HG03558 (cell line): ENCODE data around the gene ZFP36.

ENCODE experiments used
- ATAC-seq: cut with Tn5 transposase; IDR thresholded peaks from one replicate; pipeline ENCODE4 v1.9.1; 2021; ENCODE audit warnings: moderate number of reproducible peaks; ENCODE audit not compliant: unreplicated experiment; ENCODE audit errors: extremely low read depth

Gene ZFP36

DNA sequence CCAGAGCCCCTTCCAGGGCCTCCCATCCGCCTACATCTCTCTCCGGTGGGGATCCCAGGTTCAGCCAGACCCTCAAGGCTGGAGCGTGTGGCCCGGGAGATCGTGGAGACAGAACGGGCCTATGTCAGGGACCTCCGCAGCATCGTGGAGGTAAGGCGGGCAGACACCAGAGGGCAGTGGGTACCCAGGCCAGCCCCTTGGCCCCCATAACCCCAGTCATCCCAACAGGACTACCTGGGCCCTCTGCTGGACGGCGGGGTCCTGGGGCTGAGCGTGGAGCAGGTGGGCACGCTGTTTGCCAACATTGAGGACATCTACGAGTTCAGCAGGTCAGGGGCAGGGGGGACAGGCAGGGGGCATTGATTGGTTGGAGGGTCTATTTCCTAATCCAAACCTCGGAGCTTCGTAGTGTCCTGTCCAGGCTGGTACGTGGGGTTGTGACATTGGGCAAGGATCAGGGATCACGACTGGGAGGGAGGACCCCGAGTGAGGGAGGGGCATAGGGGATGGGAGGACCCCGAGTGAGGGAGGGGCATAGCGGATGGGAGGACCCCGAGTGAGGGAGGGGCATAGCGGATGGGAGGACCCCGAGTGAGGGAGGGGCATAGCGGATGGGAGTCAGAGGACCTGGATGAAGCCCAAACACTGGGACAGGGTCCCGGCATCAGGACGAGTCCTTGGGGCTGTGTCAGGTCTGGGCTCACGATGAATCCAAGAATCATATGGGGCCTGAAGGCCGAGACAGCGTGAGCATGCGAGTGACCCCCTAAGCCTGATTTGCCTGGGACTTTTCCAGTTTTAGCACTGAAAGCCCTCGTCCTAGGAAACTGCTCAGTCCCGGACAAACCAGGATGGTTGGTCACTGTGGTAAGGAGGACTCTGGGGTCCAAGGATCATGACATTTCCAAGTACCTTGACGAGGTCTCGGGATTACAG lies 8.7 kb downstream of the ZFP36 start:
- ATAC-seq = no peak

DNA sequence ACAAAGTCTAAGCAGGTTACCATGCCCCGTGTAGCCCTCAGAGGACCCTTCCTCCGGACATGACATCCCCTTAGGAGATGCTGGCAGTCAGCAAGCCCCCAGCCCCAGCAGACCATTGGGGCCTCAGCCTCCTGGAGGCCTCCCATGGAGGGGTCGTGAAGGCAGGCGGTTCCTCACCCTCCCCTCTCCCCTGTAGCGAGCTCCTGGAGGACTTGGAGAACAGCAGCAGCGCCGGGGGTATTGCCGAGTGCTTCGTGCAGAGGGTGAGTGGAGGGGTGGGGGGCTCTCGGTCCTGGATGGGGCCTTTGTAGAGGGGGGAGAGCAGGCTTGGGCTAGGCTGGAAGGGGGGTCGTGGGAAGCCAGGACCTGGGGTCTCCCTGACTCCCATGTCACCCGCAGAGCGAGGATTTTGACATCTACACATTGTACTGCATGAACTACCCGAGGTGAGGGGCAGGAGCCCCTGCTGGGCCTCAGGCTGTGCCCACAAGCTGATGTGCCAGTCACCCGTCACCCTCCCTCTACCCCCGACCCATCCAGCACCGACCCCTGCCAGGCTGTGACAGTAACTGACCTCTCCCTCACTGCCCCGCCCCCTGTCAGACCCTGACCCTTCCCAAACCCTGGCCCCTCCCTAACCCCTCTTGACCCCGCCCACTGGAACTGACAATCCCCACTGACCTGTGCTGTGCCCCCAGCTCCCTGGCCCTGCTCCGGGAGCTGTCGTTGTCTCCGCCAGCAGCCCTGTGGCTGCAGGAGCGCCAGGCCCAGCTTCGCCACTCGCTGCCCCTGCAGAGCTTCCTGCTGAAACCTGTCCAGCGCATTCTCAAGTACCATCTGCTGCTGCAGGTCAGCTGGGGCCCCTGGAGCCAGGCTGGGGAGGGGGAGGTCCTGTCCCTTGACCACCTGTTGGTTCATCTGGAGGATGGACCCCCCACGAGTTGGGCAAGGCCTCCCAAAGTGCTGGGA lies 9.8 kb downstream of the ZFP36 start:
- no peak for ATAC-seq

DNA sequence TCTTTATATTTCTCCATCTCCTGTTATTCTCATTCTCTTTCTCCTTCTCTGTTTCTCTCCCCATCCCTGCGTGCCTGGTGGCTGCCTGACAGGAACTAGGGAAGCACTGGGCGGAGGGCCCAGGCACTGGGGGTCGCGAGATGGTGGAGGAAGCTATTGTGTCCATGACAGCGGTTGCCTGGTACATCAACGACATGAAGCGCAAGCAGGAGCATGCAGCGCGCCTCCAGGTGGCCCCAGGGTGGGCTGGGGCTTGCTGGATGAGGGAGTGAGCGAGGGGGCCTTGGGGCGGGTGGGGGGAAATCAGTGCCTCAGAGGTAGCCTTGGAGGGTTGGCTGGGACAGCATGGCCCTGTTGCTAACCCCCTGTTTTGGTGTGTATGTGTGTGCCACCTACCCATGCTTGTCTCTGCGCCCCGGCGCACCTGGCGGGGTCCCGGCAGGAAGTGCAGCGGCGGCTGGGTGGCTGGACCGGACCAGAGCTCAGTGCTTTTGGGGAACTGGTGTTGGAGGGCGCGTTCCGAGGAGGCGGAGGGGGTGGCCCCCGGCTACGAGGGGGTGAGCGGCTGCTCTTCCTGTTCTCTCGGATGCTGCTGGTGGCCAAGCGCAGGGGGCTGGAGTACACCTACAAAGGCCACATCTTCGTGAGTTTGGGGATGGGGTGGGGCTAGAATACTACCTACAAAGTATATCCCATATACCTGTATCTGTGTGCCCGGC lies 11.0 kb downstream of the ZFP36 start:
- no peak for ATAC-seq

DNA sequence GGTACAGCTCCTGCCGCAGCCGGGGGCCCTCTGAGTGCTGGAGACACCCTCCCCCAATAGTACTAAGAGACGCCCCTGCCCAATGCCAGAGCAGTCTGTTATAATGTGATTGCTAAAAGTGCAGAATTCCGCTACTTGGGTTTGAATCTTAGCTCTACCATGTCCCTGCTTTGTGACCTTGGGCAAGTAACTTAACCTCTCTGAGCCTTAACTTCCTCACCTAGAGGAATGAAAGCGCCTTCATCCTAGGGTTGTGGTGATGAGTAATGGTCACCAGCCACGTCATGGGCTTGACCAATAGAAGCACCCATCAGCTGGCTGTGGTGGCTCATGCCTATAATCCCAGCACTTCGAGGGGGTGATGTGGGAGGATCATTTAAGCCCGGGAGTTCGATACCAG lies 12.4 kb downstream of the ZFP36 start:
- ATAC-seq = no peak

DNA sequence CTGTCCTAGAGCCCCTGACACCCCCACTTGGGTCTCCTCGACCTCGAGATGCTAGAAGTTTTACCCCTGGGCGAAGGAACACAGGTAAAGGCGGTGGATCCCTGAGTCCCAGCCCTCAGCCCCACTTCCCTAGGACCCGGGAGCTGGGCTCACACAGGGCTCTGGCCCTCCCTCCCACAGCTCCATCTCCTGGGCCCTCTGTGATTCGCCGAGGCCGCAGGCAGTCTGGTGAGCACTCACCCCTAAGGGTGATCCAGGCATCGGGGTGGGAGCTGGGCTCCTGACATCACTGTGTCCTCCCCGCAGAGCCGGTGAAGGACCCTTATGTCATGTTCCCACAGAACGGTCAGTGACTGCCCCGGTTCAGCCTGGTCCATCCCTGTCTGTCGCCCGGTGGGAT lies 14.1 kb downstream of the ZFP36 start:
- no peak for ATAC-seq

DNA sequence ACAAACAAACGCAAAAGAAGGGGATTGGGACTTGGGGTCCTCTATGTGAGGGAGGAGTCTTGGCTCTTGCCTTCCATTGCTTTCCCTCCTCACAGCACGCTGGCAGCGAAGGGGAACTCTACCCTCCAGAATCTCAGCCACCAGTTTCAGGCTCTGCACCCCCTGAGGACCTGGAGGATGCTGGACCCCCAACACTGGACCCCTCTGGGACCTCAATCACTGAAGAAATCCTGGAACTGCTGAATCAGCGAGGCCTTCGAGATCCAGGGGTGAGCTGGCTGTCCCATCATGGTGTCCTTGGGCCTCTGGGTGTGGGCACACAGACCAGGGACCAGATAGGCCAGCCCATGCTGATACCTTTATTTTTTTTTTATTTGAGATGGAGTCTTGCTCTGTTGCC lies 15.4 kb downstream of the ZFP36 start:
- no peak for ATAC-seq

DNA sequence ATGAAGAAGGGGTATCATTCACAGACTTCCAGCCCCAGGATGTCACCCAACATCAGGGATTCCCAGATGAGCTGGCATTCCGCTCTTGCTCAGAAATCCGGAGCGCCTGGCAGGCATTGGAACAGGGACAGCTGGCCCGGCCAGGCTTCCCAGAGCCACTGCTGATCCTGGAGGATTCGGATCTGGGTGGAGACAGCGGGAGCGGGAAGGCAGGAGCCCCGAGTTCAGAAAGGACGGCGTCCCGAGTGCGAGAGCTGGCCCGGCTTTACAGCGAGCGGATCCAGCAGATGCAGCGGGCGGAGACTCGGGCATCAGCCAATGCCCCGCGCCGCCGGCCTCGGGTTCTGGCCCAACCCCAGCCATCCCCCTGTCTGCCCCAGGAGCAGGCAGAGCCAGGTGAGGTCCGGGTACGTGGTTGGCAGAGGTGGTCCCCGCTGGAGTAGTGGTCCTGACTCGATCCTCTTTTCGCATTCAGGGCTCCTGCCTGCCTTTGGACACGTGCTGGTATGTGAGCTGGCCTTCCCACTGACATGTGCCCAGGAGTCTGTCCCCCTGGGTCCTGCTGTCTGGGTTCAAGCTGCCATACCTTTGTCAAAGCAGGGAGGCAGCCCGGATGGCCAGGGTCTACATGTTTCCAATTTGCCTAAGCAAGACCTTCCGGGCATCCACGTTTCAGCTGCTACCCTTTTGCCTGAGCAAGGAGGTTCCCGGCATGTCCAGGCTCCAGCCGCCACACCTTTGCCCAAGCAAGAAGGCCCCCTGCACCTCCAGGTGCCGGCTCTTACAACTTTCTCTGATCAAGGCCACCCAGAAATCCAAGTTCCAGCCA lies 16.8 kb downstream of the ZFP36 start:
- ATAC-seq = no peak

DNA sequence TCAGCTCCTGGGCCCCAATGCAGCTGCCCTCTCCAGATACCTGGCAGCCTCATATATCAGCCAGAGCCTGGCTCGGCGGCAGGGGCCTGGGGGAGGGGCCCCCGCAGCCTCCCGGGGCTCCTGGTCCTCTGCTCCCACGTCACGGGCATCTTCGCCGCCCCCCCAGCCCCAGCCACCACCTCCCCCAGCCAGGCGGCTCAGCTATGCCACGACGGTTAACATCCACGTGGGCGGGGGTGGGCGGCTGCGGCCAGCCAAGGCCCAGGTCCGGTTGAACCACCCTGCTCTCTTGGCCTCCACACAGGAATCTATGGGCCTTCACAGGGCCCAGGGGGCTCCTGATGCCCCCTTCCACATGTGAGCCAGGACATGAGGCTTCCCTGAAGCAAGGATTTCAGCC lies 18.3 kb downstream of the ZFP36 start:
- ATAC-seq = no peak

DNA sequence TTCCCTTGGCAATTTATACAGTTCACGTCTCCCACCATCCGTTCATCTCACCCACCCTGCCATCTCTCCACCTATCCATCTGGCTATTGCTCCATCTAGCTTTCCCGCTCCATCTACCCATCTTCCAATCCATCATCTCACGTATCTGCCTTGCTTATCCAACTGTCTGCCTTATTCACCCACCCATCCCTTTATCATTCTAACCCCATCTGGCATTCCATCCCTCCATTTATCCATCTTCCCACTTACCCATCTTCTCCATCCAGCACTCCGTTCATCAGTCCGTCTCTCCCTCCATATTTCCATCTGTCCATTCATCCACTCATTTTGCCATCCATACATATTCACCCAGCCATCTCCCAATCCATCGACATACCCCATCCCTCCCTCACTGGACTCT lies 19.1 kb downstream of the ZFP36 start:
- ATAC-seq = no peak

DNA sequence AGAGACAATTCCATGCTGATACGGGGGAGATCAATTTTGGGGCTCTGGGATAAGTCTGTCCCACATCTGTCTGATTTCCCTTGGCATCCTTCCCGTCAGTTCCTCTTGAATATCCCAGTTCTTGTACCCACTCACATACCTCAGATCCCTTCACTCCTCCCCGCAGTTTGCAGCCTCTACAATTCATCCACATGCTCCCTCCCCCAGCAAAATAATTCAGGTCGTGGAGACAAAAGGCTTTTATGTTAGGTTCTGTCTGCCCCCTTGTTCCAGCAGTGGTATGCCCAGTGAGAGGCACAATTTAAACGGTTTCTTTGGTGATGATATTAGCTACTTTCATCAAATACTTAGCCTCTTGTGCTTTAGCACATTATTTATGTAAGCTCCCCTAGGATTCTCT lies 19.5 kb downstream of the ZFP36 start:
- ATAC-seq = no peak

DNA sequence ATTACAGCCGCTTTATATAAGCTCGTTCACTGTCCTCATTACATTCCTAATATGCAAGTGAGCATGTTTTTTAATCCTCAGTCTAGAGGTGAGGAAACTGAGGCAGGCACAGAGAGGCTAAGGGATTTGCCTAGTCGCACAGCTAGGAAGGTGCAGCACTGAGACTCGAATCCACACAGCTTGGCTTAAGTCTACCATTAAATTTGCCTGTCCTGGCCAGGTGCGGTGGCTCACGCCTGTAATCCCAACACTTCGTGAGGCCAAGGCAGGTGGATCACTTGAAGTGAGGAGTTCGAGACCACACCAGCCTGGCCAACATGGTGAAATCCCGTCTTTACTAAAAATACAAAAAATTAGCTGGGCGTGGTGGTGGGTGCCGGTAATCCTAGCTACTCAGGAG lies 21.1 kb downstream of the ZFP36 start:
- ATAC-seq = no peak

DNA sequence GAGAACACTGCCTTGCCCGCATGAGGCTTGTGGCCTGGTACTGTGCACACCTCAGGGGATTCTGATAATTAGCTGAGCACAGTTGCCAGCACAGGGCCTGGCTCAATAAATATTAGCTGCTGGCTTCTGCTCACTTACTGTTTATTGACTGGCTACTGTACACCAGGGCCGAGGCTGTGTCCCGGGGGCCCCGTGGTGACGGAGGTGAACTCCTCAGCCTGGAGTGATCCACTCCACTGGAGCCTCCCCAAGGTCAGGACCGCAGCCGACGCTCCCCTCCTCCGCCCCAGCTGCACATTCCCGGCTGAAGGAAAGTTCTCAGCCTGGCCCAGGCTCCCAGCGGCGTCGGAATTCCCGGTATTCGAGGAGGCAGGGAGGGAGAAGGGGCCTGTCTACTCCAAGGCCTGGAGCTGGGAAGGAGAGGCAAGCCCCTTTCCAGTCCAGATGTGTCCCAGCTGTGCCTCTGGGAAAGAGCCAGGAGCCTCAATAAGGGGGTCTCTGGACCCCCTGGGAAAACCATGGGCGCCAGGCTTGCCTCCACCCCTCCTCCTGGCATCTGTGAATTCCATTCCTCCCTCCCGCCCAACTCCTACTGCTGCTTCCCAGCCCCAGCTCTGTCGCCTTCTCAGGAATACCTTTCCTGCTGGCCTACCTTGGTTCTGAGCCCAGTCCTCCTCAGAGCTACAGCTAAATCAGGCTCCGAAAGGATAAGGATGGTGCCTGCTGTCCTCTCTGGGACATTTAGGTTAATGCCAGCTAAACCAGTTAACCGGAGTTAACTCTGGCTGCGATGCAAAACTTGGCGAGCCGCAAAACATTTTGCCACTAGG lies 21.9 kb downstream of the ZFP36 start:
- no peak for ATAC-seq

DNA sequence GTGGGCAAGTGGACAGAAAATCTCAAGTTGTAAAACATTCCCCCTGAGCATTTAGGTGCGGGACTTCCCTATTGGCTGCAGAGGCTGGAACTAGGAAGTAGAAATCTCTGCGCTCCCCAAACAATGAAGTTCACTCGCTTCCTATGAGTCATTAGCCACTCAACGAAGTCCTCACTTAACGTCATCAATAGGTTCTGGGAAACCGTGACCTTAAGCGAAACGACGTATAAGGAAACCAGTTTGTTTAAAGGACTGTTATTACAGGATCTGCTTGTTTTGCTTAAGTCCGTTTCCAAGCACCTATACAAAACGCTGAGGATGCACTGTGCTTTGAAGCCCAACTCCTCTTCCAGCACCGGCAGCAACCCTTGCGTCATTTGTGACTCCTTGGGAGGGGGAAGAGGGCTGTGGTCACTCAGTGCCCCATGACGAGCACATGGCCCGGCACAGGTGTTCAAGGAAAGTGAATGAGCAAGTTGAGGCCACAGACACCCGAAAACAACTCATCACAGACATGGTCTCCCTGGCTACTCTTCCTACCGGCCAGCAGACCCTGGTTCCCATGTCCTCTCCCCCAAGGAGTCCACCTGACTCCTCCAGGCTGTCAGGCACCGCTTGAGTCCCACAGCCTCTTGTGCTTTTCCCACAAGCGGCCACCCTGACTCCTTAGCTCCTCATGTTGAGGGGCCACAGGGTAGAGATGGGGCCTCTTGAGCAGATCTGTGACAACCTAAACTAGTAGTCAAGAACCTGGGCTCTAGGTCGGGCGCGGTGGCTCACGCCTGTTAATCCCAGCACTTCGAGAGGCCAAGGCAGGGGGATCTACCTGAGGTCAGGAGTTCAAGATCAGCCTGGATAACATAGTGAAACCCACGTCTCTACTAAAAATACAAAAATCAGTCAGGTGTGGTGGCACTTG lies 24.3 kb downstream of the ZFP36 start:
- ATAC-seq = no peak

DNA sequence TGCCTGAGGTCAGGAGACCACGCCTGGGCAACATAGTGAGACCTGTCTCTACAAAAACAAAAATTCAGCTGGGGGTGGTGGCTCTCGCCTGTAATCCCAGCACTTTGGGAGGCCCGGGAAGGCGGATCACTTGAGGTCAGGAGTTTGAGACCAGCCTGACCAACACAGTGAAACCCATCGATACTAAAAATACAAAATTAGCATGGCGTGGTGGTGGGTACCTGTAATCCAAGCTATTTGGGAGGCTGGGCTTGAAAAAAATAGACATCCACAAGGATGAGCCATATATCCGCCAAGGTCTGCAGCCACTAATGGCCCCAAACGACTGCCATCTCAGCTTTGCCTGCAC lies 26.0 kb downstream of the ZFP36 start:
- ATAC-seq = no peak

DNA sequence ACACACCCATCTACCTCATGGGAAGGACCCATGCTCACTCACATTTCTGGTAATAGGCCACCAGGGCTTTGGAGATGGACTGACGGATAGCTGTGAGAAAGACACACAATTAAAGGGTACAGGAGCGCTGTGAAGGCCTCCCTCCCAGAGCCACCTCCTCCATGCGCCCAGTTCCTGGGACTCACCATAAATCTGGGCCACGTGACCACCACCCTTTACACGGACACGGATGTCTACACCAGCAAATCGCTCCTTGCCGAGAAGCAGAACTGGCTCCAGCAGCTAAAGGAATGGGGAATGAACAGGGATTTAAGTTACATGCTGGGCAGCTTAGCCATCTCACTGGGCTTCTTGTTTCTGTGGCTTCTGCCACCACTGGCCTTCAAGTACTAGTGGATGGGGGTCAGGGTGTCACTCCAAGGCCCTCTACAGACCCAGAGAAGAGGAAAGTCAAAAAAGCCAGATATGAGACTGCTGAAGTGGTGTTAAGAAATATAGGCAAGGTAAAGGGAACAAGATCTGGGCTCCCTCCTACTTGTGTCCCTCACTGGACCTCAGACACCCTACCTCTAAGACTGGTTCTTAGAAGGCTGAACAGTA lies 26.9 kb downstream of the ZFP36 start:
- no peak for ATAC-seq

DNA sequence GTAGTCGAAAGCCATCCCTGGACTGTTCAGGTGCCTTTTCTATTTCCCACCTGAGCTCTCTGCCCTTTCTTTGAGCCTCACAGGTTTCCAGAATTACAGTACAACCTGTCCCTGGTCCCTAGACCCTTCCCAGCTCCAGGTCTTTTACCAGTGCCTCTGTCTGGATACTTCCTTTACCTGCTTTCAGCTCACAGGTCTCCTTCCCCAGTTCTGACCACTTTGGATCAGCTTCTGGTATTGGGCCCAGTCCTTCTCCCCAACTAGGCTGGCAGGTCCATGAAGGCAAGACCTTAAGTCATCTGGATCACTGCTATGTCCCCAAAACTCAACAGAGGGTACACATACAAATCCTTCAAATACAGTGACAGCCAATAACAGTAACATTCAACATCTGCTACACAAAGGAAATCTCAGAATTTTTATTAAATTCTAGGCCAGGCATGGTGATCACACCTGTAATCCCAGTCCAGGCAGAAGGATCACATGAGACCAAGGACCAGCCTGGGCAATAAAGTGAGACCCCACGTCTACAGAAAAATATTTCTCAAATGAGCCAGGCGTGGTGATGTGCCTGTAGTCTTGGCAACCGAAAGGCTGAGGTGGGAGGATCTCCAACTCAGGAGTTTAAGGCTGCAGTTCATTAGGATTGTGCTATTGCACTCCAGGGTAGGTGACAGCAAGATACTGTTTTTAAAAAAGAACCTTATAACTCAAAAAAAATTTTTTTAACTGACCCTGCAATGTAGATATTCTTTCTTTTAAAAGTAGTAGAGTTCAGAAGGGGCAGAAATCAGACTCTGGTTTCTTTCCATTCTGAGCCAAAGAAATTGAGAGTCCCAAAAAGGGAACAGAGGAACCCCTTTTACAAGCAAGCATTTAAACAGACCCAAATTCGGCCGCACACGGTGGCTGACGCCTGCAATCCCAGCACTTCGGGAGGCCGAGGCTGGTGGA lies 27.8 kb downstream of the ZFP36 start:
- ATAC-seq = no peak
